Cardiac fibroblast (primary cell): ENCODE data around the gene TSC22D2.
"Not testable (repeated sequence)": the region's sequence is repeated elsewhere in the genome, so short reads cannot be mapped to it uniquely, and the experiment has no call there.

Experiments used
- DNase-seq, 2 donors: peaks; one replicate each; pipeline versions ENCODE4 v3.0.0 to v3.0.0-alpha.2; 2010; ENCODE audit warnings: low read depth in 2 of 2
- H3K4me3 ChIP-seq, 2 donors: replicated peaks in 1 of 2; 1 replicate in 1 of 2; 2 replicates in 1 of 2; pipeline ENCODE4 v1.5.1; 2011; ENCODE audit warnings: low read depth in 2 of 2, low read length in 2 of 2, mild to moderate bottlenecking in 2 of 2, moderate library complexity in 1 of 2
- CTCF ChIP-seq: IDR thresholded peaks from one replicate; pipeline ENCODE4 v1.5.1; 2011; ENCODE audit warnings: low read depth, mild to moderate bottlenecking, low read length, inconsistent platforms

Gene TSC22D2

GRCh38 chr3:150490277-150490986, 82.3 kb downstream of the TSC22D2 start:
- TF ChIP-seq CTCF = no peak
- DNase-seq = no peak
- no peak overlapping the region for H3K4me3 ChIP-seq

GRCh38 chr3:150494411-150494977, 86.4 kb downstream of the TSC22D2 start:
- no peak overlapping the region for H3K4me3 ChIP-seq
- TF ChIP-seq CTCF = no peak
- no peak for DNase-seq

GRCh38 chr3:150495149-150495548, 87.1 kb downstream of the TSC22D2 start:
- H3K4me3 ChIP-seq = no peak overlapping the region
- no peak for TF ChIP-seq CTCF
- DNase-seq = no peak

DNA sequence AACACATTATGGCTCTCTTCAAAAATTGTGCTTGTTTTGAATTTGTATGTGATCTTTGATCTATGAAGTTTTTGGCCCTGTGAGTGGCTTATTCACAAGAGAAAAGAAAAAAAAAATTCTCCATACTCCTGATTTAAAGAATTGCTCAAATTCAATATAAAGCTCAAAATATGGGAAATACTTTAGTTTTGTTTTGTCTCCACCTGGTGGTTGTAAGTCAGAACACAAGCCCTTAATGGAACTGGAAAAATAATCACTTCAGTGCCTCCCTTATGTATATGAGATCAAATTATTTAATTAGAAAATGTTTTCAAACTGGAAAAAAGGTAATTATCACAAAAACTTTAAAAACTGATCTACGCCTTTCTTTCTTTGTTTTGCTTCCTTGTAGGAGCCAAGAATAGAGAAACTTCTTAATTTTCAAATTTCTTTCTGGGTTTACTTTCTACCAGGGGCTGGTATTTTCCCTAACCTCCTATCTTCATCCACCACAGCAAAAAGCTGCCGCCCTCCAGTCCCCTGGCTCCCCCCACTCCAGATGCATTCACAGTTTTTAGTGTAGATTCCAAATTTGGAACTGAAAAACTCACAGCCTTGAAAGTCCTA, 87.6 kb downstream of the TSC22D2 start:
- no peak overlapping the region for H3K4me3 ChIP-seq
- peak; percentile 69 to 75 for DNase-seq
- peak; percentile 60 for TF ChIP-seq CTCF

- TF ChIP-seq CTCF = no peak
- DNase-seq = peak; percentile 43 to 73
- H3K4me3 ChIP-seq = no peak overlapping the region
Measured at GRCh38 chr3:150497956-150498355, 89.9 kb downstream of the TSC22D2 start.

DNA sequence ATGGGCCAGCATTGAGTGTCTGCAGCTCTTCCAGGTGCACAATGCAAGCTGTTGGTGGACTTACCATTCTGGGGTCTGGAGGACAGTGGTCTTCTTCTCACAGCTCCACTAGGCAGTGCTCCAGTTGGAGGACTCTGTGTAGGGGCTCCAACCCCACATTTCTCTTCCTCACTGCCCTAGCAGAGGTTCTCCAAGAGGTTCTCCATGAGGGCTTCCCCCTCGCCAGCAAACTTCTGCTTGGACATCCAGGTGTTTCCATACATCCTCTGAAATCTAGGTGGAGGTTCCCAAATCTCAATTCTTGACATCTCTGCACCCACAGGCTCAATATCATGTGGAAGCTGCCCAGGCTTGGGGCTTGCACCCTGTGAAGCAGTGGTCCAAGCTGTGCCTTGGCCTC, 92.9 kb downstream of the TSC22D2 start:
- not testable (repeated sequence) for H3K4me3 ChIP-seq, DNase-seq

- no peak for TF ChIP-seq CTCF
- no peak for DNase-seq
- H3K4me3 ChIP-seq = no peak overlapping the region
Measured at GRCh38 chr3:150503402-150504099, 95.5 kb downstream of the TSC22D2 start.
